Stimulated activated CD8-positive, alpha-beta memory T cell treated with anti-CD3 and anti-CD28 coated beads, Interleukin-4, amount 100 ng/mL, for 24 hours (primary cell): ENCODE data around the gene ZNF501.
A peak's percentile ranks its signal among the peaks of the same experiment; 100 is the strongest.

Experiments used
- DNase-seq: peaks from one replicate; pipeline ENCODE4 v3.0.0-alpha.2; 2020; ENCODE audit warnings: low read depth

The ZNF501 gene

DNA sequence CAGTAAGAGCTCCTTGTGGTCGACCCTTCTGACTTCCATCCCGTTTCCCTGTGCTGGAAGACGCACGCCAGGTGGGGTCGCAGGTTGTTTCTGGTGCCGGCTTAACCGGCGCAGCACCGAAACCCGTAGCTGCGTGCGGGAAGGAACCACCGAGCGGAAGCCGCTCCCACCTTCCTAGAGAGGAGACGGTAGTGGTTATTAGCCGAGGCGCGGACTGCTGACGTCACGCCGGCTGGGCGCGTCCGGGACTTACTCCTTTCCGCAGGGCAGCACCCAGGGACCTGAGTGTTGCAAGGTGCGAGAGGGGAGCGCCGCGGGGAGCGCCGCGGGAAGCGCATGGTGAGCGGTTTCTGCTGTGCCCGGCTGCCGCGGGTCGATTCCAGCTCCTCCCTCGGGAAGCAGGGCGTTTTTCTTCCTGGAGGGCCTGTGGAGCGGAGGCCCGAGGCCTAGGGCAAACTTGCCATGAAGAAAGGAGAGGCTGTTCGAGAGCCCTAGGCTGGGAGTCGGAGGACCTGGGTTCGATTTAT lies at the start of gene ZNF501:
ZNF501 (plus strand) TSS at position 252 of the 527 bp plus-strand sequence. CDS start 4,787 bp downstream, outside the sequence.
- peak; percentile 84 for DNase-seq

DNA sequence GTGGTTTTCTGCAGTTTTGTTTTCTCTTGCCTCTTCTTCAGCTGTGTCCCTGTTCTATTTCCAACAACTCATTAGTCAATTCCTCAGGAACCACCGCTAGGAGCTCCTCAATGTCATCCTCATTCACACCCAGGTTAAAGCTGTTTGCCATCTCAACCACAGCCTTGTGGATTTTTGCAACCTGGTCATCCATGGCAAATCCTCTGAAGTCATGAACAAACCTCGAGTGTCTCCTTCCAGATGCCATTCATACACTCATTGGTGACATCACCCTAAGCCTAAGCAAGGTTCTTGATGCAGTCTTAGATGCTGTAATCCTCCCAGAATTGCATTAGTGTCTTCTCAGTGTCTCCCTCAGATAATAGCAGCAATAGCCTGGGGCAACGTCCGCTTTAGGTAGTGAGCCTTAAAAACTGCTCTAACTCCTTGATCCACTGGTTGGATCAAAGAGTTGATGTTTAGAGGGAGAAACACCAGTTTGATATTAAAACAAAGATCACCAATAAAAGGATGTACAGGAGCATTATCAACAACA lies 48.4 kb upstream of the ZNF501 start:
- no peak for DNase-seq

DNA sequence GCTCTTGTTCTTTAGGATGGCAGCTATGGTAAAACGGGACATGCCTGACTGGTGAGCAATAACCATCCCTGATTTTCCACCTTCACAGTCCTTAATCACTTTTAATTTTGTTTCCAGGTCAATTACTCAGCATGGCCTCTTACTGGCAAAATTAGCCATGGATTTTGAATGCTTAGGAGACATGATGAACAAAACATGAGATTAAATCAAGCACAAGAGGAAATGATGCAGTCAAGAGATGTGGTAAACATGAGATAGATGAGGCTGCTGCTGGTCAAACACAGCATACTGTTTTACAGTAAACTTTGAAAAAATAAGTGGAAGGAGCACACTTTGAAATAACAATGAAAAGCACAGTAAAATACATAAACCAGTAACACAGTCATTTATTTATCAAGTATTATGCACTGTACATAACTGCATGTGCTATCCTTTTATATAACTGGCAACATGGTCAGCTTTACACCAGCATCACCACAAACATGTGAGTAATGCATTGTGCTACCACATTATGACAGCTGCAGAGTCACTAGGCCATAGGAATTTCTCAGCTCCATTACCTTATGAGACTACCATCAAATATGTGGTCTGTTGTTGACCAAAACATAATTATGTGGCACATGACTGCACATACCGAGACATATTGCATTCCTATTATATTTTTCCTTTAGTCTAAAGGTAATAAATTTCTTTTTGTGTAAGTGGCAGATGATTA lies 47.1 kb upstream of the ZNF501 start:
- DNase-seq = no peak

DNA sequence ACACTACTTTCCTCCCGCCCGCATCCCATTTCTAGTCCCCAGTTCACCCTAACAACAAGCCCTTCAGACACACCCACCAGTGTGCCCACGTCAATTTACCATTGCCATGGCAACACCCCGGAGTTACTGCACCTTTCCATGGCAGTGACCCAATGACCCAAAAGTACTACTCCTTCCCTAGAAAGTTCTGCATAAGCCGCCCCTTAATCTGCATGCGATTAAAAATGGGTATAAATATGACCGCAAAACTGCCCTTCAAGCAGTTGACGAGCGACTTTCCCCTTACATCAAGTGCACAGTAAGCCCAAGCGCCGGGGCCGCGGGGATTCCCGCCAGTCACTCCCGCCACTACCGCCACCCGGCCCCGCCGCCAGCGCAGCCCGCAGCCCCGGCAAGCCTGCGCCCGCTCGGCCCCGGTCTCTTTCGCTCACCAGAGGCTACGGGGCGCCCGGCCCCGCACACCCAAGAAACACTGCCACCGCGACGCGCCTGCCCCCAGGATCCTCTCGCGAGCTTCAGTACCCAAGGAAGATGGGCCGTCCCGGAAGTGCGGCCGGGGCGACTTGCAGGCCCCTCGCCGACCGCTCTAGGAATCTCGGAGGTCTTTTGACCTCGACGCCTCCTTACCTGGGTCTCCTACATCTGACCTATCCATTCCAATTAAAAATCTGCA lies 44.2 kb upstream of the ZNF501 start:
- peak; percentile 55 for DNase-seq

DNA sequence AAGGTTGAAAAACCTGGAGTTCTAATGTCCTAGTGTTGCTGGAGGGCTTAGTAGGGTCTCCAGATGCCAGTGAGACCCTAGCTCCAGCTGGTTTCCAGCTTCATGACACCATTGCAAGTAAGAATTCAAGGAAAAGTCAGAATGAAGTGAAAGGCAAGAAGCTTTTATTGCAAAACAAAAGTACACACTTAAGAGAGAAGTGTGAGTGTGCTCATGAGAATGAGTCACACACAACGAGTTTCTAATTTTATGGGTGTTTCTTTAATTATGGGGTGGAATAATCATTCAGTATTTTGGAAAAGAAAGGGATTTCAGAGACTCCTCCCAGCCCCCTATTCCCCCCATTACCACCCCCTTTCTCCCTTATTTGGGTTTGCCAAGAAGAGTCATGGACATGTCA lies 41.5 kb upstream of the ZNF501 start:
- no peak for DNase-seq

DNA sequence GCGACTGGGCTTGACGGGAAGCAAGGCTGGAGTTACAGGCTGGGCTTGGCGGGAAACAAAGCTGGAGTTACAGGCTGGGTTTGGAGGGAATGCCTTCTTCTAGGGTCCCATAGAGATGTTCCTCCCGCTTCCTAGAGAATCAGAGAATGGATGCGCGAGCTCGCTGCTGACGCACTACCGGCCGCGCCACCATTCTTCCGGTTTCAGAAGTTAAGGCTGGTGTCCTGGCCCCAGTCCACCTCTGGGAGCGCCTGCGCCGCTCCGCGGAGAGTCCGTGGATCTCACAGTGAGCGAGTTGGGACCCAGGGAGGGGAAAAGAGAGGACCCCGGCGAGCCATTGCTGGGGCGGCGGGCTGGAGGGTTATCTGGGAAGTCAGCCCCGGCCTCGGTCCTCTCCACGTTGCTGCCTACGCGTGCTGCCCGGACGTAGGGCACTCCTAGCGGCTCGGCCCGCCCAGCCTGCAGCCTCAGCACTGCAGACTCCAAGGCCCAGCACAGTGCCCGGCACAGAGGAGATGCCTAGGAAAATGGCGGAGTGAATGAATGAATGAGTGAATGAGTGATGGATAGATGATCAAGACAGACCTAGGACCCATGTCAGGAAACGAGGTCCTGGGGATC lies 16.9 kb upstream of the ZNF501 start, which contains the start of gene ZNF502:
ZNF502 (plus strand) TSS at position 206 of the 621 bp plus-strand sequence. CDS start 7,602 bp downstream, outside the sequence.
- DNase-seq = peak; percentile 59

DNA sequence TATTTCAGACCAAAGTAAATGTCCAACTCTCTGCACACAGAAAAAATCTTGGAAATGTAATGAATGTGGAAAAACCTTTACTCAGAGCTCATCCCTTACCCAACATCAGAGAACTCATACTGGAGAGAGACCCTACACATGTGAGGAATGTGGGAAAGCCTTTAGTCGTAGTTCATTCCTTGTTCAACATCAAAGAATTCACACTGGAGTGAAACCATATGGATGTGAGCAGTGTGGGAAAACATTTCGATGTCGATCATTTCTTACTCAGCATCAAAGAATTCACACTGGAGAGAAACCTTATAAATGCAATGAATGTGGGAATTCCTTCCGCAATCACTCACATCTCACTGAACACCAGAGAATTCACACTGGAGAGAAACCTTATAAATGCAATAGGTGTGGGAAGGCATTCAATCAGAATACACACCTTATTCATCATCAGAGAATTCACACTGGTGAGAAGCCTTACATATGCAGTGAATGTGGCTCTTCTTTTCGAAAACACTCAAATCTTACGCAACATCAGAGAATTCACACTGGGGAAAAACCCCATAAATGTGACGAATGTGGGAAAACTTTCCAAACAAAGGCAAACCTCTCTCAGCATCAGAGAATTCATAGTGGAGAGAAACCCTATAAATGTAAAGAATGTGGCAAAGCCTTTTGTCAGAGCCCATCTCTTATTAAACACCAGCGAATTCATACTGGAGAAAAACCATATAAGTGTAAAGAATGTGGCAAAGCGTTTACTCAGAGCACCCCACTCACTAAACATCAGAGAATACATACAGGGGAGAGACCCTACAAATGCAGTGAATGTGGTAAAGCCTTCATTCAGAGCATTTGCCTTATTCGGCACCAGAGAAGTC lies 8.0 kb upstream of the ZNF501 start:
- no peak for DNase-seq

DNA sequence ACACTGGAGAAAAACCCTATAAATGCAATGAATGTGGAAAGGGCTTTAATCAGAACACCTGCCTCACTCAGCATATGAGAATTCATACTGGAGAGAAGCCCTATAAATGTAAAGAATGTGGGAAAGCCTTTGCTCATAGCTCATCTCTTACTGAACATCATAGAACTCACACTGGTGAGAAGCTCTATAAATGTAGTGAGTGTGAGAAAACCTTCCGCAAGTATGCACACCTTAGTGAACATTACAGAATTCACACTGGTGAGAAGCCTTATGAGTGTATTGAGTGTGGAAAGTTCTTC lies 7.4 kb upstream of the ZNF501 start:
- DNase-seq = no peak

DNA sequence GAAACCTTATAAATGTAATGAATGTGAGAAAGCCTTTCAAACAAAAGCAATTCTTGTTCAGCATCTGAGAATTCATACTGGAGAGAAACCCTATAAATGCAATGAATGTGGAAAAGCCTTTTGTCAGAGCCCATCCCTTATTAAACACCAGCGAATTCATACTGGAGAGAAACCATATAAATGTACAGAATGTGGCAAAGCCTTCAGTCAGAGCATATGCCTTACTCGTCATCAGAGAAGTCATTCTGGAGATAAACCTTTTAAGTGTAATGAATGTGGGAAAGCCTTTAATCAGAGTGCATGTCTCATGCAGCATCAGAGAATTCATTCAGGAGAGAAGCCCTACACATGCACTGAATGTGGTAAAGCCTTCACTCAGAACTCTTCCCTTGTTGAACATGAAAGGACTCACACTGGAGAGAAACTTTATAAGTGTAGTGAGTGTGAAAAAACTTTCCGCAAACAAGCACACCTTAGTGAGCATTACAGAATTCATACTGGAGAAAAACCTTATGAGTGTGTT lies 5.3 kb downstream of the ZNF501 start:
- DNase-seq = no peak

DNA sequence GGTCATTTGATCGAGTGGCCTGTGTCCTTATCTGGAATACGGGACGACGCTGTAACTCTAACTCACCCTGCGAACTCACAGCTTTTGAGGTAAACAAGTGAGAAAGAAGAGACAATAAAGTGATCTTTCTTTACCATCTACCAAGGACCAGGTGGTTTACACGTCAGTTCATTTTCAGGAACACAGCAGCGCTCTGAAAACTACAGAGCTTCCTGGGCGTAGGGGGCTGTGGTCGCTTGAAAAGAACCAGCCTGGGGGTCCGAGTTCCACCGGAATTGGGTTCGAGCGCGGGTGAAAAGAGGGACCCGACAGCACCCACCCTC lies 31.6 kb downstream of the ZNF501 start:
- no peak for DNase-seq

DNA sequence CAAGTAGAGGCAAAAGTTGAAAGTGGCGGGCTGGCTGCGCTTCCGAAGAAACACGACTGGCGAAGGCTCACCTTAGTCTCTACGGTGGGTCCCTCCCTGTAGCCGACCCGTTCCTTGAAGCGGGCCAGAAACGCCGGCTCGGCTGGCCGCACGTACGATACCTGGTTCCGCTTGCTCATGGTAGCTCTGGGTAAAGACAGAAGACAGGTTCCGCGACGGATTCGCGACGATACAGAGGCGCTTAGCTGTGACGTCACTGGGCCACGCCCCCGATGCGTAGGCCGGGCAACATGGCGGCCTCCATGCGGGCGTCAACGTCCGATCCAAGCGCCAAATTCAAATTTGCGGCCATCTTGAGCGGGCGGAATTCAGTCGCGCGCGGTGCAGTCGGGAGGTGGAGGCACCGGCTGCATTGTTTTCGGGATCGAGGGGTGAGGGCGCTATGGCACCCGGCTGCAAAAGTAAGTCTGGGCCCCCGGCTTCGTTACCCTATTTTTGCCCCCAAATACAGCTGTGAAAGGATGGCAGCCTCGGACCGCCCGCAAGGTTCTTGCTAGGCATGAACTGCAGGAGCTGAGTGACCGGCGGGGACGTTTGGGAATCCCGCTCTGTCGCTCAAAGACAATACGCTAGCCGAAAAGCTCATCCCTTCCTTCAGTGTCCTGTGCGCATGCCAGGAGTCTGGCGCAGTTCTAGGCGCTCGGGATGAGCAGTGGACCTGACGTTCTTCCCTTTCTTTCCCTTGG lies 32.2 kb downstream of the ZNF501 start, which contains the start of the genes KIAA1143 and KIF15:
KIAA1143 (minus strand) TSS at position 196 of the 746 bp plus-strand sequence; CDS start at position 179, 17 bp downstream.
KIF15 (plus strand) TSS at position 371 of the 746 bp plus-strand sequence; CDS start at position 443, 72 bp downstream.
- peak; percentile 98 for DNase-seq

DNA sequence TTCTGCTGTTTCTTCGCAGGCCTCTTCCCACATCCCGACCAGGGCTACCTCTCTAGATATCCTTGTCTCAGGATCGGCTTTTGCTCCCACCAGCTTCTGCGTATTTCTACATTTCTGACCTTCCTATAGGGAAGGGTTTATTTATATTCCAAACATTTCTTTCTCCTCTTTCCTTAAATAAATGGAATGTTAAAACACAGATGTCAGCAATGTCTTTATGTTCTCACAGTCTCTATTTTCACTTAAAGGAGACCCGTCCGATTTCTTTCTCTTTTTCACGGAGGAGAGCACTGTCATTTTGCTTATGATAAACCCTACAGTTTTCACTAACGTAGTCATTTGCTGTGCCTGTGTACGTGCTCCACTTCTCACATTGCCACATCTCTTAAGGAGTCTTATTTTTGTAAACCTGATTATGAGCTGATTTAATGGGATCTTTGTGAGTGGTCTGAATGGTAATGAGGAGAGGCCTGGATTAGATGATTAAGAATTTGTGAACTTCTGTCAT lies 32.8 kb downstream of the ZNF501 start:
- DNase-seq = no peak

DNA sequence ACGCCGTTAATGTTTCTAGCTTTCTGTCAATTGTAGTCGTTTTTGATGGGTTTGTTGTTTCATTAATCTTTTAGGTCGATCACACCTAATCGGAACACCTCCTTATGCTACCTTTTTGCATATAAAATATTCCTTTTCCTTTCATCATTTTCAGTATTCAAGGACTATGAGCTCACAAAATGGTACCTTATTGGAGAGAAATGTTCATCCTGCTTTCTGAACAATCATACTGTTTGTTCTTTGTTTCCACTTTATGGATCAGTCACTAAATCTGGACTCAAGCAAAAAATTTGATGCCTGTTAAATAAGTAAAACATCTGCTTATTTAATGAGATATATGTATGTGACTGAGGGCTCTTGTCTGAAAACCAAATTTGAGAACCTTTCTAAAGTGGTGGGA lies 33.3 kb downstream of the ZNF501 start:
- DNase-seq = no peak

DNA sequence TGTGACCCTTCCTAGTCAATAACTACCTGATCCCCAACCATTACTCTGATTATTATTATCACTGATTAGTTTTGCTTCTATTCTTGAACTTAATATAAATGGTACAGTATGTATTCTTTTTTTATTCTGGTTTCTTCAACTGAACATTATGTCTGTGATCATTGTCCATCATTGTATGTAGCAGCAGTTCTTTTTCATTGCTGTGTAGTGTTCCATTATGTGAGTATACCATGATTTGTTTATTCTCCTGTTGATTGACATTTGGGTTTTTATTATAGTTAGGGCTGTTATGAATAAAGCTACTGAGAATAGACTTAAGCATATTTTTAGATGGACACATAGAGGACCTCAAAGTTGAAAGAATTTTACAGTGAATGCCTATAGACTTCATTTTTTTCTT lies 34.8 kb downstream of the ZNF501 start:
- no peak for DNase-seq

DNA sequence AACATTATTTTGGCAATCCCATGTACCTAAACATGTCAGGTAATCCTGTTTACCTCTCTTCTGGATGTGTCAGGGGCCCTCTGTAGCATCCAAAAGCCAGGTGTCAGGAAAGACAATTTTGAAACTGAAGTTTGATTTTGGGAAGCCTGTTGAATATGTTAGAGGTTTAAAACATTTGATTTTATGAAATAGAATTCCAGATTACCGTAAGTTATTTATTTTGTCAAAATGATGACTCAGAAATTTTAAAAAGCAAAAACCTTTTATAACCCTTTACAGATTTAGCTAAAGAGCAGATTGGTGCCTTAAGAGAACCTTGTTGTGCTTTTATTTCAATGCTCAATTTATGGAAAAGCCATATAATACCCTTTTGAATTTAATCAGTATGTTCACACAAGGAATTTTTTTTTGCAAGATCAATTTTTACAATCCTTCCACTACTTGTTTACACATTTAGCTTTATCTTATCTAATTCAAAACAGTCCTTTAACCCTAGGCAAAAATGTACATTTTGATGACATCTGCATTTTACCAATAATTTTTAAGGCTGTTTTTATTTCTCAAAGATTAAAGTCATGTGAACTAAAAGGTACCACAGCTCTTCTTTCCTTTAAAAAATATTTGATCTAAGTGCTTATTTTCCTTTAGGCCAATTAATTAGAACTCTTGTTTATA lies 42.1 kb downstream of the ZNF501 start:
- no peak for DNase-seq

DNA sequence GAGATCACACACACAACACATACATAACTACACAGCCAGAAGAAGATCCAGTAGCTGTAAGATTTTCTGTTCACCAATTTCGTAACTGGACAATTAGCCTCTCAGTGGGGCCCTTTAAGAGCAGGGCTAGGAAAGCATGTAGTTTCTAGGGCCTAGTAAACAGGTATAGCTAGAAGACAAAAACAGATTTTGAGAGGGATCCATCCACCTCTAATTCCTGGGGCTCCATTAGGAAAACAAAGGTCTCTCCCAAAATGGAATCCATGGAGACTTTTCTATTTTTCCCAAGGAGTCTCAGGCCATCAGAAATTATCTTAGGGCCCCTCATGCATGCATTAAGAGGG lies 42.6 kb downstream of the ZNF501 start:
- no peak for DNase-seq

DNA sequence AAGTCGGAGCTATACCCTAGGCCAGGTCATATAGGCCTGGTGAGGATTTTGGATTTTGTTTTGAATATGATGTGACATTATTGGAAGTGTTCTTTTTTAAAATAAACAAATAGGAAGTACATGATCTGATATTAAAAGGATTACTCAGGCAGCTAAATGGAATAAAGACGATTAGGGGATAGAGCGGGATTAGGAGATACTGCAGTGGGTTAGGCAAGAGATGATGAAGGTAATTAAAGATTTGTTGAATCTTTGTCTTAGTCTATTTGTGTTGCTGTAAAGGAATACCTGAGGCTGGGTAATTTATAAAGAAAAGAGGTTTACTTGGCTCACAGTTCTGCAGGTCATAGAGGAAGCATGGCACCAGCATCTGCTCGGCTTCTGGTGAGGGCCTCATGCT lies 53.5 kb downstream of the ZNF501 start:
- no peak for DNase-seq
